Measurements from ENCODE around the gene PDIA2. TPM values are rescaled to one million over a fixed set of nuclear protein-coding genes. Genes with fewer than 3 reads are reported as not detected.

The PDIA2 gene, protein sequence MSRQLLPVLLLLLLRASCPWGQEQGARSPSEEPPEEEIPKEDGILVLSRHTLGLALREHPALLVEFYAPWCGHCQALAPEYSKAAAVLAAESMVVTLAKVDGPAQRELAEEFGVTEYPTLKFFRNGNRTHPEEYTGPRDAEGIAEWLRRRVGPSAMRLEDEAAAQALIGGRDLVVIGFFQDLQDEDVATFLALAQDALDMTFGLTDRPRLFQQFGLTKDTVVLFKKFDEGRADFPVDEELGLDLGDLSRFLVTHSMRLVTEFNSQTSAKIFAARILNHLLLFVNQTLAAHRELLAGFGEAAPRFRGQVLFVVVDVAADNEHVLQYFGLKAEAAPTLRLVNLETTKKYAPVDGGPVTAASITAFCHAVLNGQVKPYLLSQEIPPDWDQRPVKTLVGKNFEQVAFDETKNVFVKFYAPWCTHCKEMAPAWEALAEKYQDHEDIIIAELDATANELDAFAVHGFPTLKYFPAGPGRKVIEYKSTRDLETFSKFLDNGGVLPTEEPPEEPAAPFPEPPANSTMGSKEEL
- total RNA-seq (2022; extraction: Qiagen RNA extraction; ENCODE audit: low read depth) = 0.36 to 0.65 TPM (median 0.46 TPM) in 5 replicates

GRCh38 chr16:283033-283805, at the start of gene PDIA2:
TSS of gene PDIA2 (plus strand) at chr16:283164. CDS start at chr16:283170, 6 bp downstream.

DNA sequence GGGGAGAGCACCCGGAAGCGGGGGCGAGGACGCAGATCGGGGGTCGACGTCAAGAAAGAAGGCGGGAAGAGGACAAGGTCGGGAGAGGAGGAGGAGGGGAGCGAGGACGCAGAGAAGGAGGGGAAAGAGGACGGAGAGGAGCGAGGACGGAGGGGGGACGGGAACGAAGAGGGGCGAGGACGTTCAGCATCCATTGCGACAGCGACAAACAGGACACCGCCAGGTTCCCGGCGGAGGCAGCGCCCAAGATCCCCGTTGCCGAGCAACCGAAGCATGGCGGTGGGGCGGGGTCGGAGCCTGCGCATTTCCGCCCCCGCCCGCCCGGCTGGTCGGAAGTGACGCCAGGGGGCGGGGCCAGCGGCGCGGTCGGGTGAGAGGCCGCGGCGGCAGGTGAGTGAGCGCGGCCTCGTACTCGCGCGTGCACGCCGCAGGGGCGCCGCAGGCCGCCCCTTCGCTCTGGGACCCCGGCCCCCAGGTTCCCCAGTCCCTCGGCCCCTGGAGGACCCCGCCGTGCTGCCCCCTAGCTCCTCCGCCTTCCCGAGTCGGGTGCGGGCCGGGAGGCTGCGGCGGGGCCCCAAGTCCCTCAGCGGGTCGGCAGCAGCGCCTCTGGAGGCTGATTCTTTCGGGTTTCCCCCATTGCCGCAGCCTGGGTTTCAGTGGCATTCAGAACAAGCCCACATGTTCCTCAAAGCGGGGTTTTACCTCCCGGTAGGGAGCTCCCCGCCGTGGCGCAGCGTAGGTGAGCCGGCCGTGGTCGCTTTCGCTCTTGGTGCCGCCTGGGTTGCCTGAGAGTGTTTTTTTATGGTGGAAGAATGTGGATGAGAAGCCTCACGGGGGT, 48.3 kb upstream of the PDIA2 start, which contains the start of gene FAM234A:
FAM234A (plus strand) TSS at position 354 of the 838 bp plus-strand sequence. CDS start 19,593 bp downstream, outside the sequence.

DNA sequence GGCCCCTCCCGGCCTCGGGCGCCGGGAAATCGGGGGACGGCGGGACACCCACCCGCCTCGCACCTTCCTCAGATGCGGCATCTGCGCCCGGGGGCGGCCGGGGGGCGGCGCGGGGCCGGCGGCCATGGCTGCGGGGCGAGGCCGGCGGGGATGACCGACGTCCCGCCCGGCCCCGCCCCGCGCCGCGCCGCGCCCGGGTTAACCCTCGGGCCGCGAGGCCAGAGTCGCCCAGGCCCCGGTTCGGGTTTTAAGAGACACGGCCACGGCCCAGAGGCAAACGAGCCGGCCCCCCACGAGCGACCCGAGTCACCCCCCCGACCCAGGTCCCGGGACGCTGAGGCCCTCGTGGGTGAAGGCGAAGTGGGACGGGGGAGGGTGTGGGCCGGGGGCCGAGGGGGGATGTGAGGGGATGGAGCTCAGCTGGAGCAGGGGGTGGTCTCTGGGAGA, 7.2 kb upstream of the PDIA2 start, which contains the start of gene RGS11:
RGS11 (minus strand) TSS at position 159 of the 447 bp plus-strand sequence; CDS start at position 126, 33 bp downstream.

DNA sequence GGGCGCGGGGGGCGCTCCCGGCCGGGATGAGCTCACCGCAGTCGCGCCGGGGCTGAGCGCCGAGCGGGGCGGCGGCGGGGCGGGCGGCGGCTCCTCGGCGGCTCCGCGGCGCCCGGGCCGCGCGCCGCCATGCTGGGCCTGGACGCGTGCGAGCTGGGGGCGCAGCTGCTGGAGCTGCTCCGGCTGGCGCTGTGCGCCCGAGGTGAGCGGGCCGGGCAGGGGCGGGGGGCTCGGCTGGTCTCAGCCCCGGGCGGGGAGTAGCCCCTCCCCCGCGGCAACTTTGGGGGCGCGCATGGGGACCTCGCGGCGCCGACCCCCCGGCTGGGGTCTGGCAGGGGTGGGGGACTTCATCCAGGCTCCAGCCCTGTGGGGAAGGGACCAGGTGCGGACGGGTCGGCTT, 2.4 kb upstream of the PDIA2 start, which contains the start of gene ARHGDIG:
ARHGDIG (plus strand) TSS at position 40 of the 400 bp plus-strand sequence; CDS start at position 130, 90 bp downstream.

Other genes with a start within 250 kb of the PDIA2 start
- 37.0 to 43.7 TPM (median 39.4 TPM) in 5 replicates for gene POLR3K, start 229.6 kb upstream of the PDIA2 start, total RNA-seq (2022; extraction: Qiagen RNA extraction; ENCODE audit: low read depth)
- gene SNRNP25, start 229.3 kb upstream of the PDIA2 start, total RNA-seq (2022; extraction: Qiagen RNA extraction; ENCODE audit: low read depth) = 62.5 to 79.9 TPM (median 70.9 TPM) in 5 replicates
- gene RHBDF1, start 210.5 kb upstream of the PDIA2 start, total RNA-seq (2022; extraction: Qiagen RNA extraction; ENCODE audit: low read depth) = 24.9 to 31.2 TPM (median 28.4 TPM) in 5 replicates
- 58.1 to 76.9 TPM (median 69.5 TPM) in 5 replicates for gene MPG, start 204.9 kb upstream of the PDIA2 start, total RNA-seq (2022; extraction: Qiagen RNA extraction; ENCODE audit: low read depth)
- 22.9 to 34.2 TPM (median 29.7 TPM) in 5 replicates for gene NPRL3, start 144.5 kb upstream of the PDIA2 start, total RNA-seq (2022; extraction: Qiagen RNA extraction; ENCODE audit: low read depth)
- gene HBZ, start 130.5 kb upstream of the PDIA2 start, total RNA-seq (2022; extraction: Qiagen RNA extraction; ENCODE audit: low read depth) = 0.12 to 0.26 TPM (median 0.19 TPM) in 3 of 5 replicates, not detected in the others
- gene HBM, start 117.2 kb upstream of the PDIA2 start, total RNA-seq (2022; extraction: Qiagen RNA extraction; ENCODE audit: low read depth) = not detected in 5 replicates
- 0.23 to 0.44 TPM (median 0.27 TPM) in 3 of 5 replicates, not detected in the others for gene HBA2, start 110.3 kb upstream of the PDIA2 start, total RNA-seq (2022; extraction: Qiagen RNA extraction; ENCODE audit: low read depth)
- 0.79 to 1.4 TPM (median 1.1 TPM) in 5 replicates for gene HBA1, start 106.5 kb upstream of the PDIA2 start, total RNA-seq (2022; extraction: Qiagen RNA extraction; ENCODE audit: low read depth)
- 4.5 to 8.2 TPM (median 6.4 TPM) in 5 replicates for gene HBQ1, start 102.7 kb upstream of the PDIA2 start, total RNA-seq (2022; extraction: Qiagen RNA extraction; ENCODE audit: low read depth)
- gene LUC7L, start 53.7 kb upstream of the PDIA2 start, total RNA-seq (2022; extraction: Qiagen RNA extraction; ENCODE audit: low read depth) = 39.0 to 56.3 TPM (median 53.5 TPM) in 5 replicates
- 45.5 to 52.5 TPM (median 48.7 TPM) in 5 replicates for gene FAM234A, start 48.3 kb upstream of the PDIA2 start, total RNA-seq (2022; extraction: Qiagen RNA extraction; ENCODE audit: low read depth)
- 3.5 to 4.7 TPM (median 4.4 TPM) in 5 replicates for gene RGS11, start 7.2 kb upstream of the PDIA2 start, total RNA-seq (2022; extraction: Qiagen RNA extraction; ENCODE audit: low read depth)
- gene ARHGDIG, start 2.6 kb upstream of the PDIA2 start, total RNA-seq (2022; extraction: Qiagen RNA extraction; ENCODE audit: low read depth) = 1.9 to 3.1 TPM (median 2.4 TPM) in 5 replicates
- gene AXIN1, start 69.6 kb downstream of the PDIA2 start, total RNA-seq (2022; extraction: Qiagen RNA extraction; ENCODE audit: low read depth) = 32.2 to 34.8 TPM (median 32.4 TPM) in 5 replicates
- gene MRPL28, start 87.4 kb downstream of the PDIA2 start, total RNA-seq (2022; extraction: Qiagen RNA extraction; ENCODE audit: low read depth) = 115 to 140 TPM (median 129 TPM) in 5 replicates
- 25.3 to 40.1 TPM (median 34.7 TPM) in 5 replicates for gene PGAP6, start 98.8 kb downstream of the PDIA2 start, total RNA-seq (2022; extraction: Qiagen RNA extraction; ENCODE audit: low read depth)
- gene NME4, start 114.0 kb downstream of the PDIA2 start, total RNA-seq (2022; extraction: Qiagen RNA extraction; ENCODE audit: low read depth) = 293 to 451 TPM (median 381 TPM) in 5 replicates
- gene DECR2, start 118.7 kb downstream of the PDIA2 start, total RNA-seq (2022; extraction: Qiagen RNA extraction; ENCODE audit: low read depth) = 23.0 to 28.9 TPM (median 24.7 TPM) in 5 replicates
- 20.0 to 23.1 TPM (median 21.7 TPM) in 5 replicates for gene RAB11FIP3, start 142.5 kb downstream of the PDIA2 start, total RNA-seq (2022; extraction: Qiagen RNA extraction; ENCODE audit: low read depth)
- 53.0 to 84.9 TPM (median 71.0 TPM) in 5 replicates for gene CAPN15, start 244.5 kb downstream of the PDIA2 start, total RNA-seq (2022; extraction: Qiagen RNA extraction; ENCODE audit: low read depth)

Data from A549 treated with DMSO at 1 μM for 4 hours (cell line).